MM.1S (cell line): ENCODE data around the gene INHBE.
"Not testable (repeated sequence)": the region's sequence is repeated elsewhere in the genome, so short reads cannot be mapped to it uniquely, and the experiment has no call there.

ENCODE experiments used
- DNase-seq: peaks from one replicate; pipeline ENCODE4 v3.0.0-alpha.2; 2015
- H2AFZ ChIP-seq: fragments of 300-600 bp; sonication (generic); 2 replicates; pipeline ENCODE4 v1.6.0; 2016; ENCODE audit warnings: antibody characterized with exemption, low read length
- H3F3A ChIP-seq: fragments of 300-600 bp; sonication (generic); 2 replicates; pipeline ENCODE4 v1.6.1; 2016; ENCODE audit warnings: mild to moderate bottlenecking, antibody characterized with exemption, low read length, moderate library complexity, mixed read lengths; ENCODE audit not compliant: insufficient read depth
- H3K27ac ChIP-seq: fragments of 300-600 bp; sonication (generic); 2 replicates; pipeline ENCODE4 v1.5.1; 2016; ENCODE audit warnings: mild to moderate bottlenecking, low read length
- H3K27me3 ChIP-seq: fragments of 300-600 bp; sonication (generic); replicated peaks from 2 replicates; pipeline ENCODE4 v1.6.0; 2016; ENCODE audit warnings: low read length; ENCODE audit not compliant: insufficient read depth
- H3K36me3 ChIP-seq: fragments of 300-600 bp; sonication (generic); replicated peaks from 2 replicates; pipeline ENCODE4 v1.6.1; 2016; ENCODE audit warnings: mild to moderate bottlenecking, low read length, mixed read lengths; ENCODE audit not compliant: insufficient read depth
- H3K4me1 ChIP-seq: fragments of 300-600 bp; sonication (generic); 2 replicates; pipeline ENCODE4 v1.6.1; 2016; ENCODE audit warnings: low read length, mixed read lengths
- H3K4me2 ChIP-seq: fragments of 300-600 bp; sonication (generic); 2 replicates; pipeline ENCODE4 v1.6.0; 2016; ENCODE audit warnings: low read depth, low read length
- H3K4me3 ChIP-seq: fragments of 300-600 bp; sonication (generic); 2 replicates; pipeline ENCODE4 v1.5.1; 2016; ENCODE audit warnings: low read length, mixed read lengths
- H3K79me2 ChIP-seq: fragments of 300-600 bp; sonication (generic); 2 replicates; pipeline ENCODE4 v1.6.1; 2016; ENCODE audit warnings: mixed run types, low read length, mixed read lengths
- H3K9ac ChIP-seq: fragments of 300-600 bp; sonication (generic); 2 replicates; pipeline ENCODE4 v1.6.1; 2016; ENCODE audit warnings: low read length, mixed read lengths
- H3K9me2 ChIP-seq: fragments of 300-600 bp; sonication (generic); replicated peaks from 2 replicates; pipeline ENCODE4 v1.6.1; 2016; ENCODE audit warnings: mild to moderate bottlenecking, low read length, mixed read lengths; ENCODE audit not compliant: insufficient read depth
- H3K9me3 ChIP-seq: fragments of 300-600 bp; sonication (generic); replicated peaks from 2 replicates; pipeline ENCODE4 v1.6.1; 2016; ENCODE audit warnings: mild to moderate bottlenecking, low read length, mixed read lengths; ENCODE audit not compliant: insufficient read depth
- H4K20me1 ChIP-seq: fragments of 300-600 bp; sonication (generic); 2 replicates; pipeline ENCODE4 v1.6.1; 2016; ENCODE audit warnings: mild to moderate bottlenecking, low read length, moderate library complexity, mixed read lengths; ENCODE audit not compliant: insufficient read depth
- EZH2 ChIP-seq: fragments of 300-600 bp; sonication (generic); optimal IDR thresholded peaks from 2 replicates; pipeline ENCODE3; 2017; ENCODE audit warnings: low read depth, mild to moderate bottlenecking, antibody characterized with exemption, low read length, mixed read lengths
- EZH2phosphoT487 ChIP-seq: fragments of 300-600 bp; sonication (generic); IDR thresholded peaks from 2 replicates; pipeline ENCODE4 v1.6.1; 2018; ENCODE audit warnings: antibody characterized with exemption, low read length
- TF ChIP-seq, protein P1 (sequence below): fragments of 300-600 bp; sonication (generic); IDR thresholded peaks from 2 replicates; pipeline ENCODE4 v1.5.1; 2016; ENCODE audit warnings: antibody characterized with exemption, low read length, mixed read lengths

INHBE gene, protein sequence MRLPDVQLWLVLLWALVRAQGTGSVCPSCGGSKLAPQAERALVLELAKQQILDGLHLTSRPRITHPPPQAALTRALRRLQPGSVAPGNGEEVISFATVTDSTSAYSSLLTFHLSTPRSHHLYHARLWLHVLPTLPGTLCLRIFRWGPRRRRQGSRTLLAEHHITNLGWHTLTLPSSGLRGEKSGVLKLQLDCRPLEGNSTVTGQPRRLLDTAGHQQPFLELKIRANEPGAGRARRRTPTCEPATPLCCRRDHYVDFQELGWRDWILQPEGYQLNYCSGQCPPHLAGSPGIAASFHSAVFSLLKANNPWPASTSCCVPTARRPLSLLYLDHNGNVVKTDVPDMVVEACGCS

DNA sequence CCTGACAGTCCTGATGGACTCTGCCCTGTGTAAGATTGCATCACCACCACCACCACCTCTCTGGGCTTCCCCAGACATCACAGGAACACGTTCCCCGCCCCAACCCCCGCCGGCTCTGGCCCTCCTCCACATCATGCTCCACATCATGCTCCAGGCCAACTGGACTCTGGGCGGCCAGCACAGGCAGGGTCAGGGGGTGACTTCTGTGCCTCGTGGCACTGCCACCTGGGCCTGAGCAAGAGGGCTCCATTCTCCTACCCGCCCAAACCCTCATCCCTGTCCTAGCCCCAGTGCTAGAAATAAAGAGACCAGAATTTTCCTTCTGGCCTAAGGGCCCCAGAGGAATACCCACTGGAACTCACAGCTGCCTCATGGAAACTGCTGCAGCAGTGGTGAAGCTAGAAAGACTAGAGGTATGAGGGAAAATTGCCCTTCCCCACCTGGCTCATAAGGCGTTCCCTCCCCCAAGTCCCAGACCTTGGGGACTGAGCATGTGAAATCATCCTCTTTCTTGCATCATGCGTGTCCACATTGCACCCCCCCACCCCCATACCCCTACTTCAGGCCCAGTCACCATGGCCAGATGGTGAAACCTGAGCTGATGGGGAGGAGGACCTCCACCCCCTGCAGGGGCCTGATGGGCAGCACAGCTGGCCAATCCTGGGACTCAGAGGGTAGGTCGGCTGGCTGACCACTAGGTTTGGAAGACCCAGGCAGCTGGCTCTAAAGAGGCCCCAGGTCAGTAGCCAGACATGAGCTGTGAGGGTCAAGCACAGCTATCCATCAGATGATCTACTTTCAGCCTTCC, at the start of gene INHBE:
INHBE (plus strand) TSS at position 742 of the 808 bp plus-strand sequence. CDS start 230 bp downstream, outside the sequence.
- no peak within 1 kb of the TSS; the same call in 1 of the 2 replicates for H3K27ac ChIP-seq

DNA sequence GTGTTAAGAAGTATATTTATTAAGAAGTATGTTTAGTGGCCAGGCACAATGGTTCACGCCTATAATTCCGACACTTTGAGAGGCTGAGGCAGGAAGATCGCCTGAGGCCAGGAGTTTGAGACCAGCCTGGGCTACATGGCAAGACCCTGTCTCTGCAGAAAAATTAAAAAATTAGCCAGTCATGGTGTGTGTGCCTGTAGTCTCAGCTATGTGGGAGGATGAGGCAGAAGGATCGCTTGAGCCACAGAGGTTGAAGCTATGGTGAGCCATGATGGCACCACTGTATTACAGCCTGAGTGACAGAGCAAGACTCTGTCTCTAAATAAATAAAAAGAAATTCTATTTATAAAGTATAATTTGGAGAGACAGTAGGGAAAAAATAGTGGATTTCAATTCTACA, 44.6 kb upstream of the INHBE start:
- H3K36me3 ChIP-seq = no peaks in the 10 kb centered on the region
- H3K4me3 ChIP-seq = no peak overlapping the region
- no peak overlapping the region for H3K4me2 ChIP-seq
- H3F3A ChIP-seq = no peaks in the 10 kb centered on the region
- no peaks in the 10 kb centered on the region for H3K27me3 ChIP-seq
- TF ChIP-seq EZH2 = no peak
- no peak for TF ChIP-seq EZH2phosphoT487
- TF ChIP-seq, protein P1, sequence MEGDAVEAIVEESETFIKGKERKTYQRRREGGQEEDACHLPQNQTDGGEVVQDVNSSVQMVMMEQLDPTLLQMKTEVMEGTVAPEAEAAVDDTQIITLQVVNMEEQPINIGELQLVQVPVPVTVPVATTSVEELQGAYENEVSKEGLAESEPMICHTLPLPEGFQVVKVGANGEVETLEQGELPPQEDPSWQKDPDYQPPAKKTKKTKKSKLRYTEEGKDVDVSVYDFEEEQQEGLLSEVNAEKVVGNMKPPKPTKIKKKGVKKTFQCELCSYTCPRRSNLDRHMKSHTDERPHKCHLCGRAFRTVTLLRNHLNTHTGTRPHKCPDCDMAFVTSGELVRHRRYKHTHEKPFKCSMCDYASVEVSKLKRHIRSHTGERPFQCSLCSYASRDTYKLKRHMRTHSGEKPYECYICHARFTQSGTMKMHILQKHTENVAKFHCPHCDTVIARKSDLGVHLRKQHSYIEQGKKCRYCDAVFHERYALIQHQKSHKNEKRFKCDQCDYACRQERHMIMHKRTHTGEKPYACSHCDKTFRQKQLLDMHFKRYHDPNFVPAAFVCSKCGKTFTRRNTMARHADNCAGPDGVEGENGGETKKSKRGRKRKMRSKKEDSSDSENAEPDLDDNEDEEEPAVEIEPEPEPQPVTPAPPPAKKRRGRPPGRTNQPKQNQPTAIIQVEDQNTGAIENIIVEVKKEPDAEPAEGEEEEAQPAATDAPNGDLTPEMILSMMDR = no peak
- no peak overlapping the region for H2AFZ ChIP-seq
- H3K4me1 ChIP-seq = no peaks in the 10 kb centered on the region
- no peak overlapping the region for H3K9ac ChIP-seq
- no peaks in the 10 kb centered on the region for H3K79me2 ChIP-seq
- H3K9me2 ChIP-seq = no peaks in the 10 kb centered on the region
- H3K27ac ChIP-seq = no peak overlapping the region
- no peak for DNase-seq
- no peaks in the 10 kb centered on the region for H4K20me1 ChIP-seq
- H3K9me3 ChIP-seq = no peaks in the 10 kb centered on the region

More for the DNA sequence above, at the start of gene INHBE:
- Histone ChIP-seq H2AFZ (peak within 1 kb of the TSS; percentile 82), H3K4me1 (peaks cover 12% of the 10 kb centered on the region), H3K9me2 (no peaks in the 10 kb centered on the region), H3F3A (no peaks in the 10 kb centered on the region), H3K79me2 (no peaks in the 10 kb centered on the region), H3K27me3 (no peaks in the 10 kb centered on the region), H3K4me2 (peak within 1 kb of the TSS; percentile 93), H3K36me3 (no peaks in the 10 kb centered on the region), H4K20me1 (no peaks in the 10 kb centered on the region), H3K9me3 (no peaks in the 10 kb centered on the region), H3K4me3 (peak within 1 kb of the TSS; percentile 62), H3K9ac (peak within 1 kb of the TSS; percentile 18; the same call in 1 of the 2 replicates)
- DNase-seq = no peak
- TF ChIP-seq, protein P1 = no peak
- no peak for TF ChIP-seq EZH2phosphoT487
- TF ChIP-seq EZH2 = no peak

DNA sequence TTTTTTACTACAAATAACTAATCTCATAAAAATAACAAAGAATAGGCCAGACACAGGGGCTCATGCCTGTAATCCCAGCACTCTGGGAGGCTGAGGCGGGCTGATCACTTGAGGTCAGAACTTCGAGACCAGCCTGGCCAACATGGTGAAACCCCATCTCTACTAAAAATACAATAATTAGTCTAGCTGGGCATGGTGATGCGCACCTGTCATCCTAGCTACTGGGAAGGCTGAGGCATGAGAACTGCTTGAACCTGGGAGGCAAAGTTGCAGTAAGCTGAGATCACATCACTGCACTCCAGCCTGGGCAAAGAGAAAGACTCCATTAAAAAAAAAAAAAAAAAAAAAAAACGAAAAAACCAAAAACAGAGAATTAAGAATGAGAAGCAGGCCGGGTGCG, 40.9 kb upstream of the INHBE start:
- H3K27me3 ChIP-seq, H3K79me2 ChIP-seq, H3K9me3 ChIP-seq, H3K9ac ChIP-seq, H3K4me2 ChIP-seq, H3K4me3 ChIP-seq, DNase-seq, H3F3A ChIP-seq, H3K36me3 ChIP-seq, H4K20me1 ChIP-seq, H3K4me1 ChIP-seq, H3K9me2 ChIP-seq, H2AFZ ChIP-seq, H3K27ac ChIP-seq: not testable (repeated sequence)
